Non-pigmented ciliary epithelial cell (primary cell): ENCODE measurements around the gene DNAH3.
"Not testable (repeated sequence)": the region's sequence is repeated elsewhere in the genome, so short reads cannot be mapped to it uniquely, and the experiment has no call there.

Experiments used
- DNase-seq: peaks from one replicate; pipeline ENCODE4 v3.0.0-alpha.2; 2010; ENCODE audit warnings: low read depth

Gene DNAH3

GRCh38 chr16:21120976-21121520 is 29.6 kb downstream of the DNAH3 start:
- DNase-seq = no peak

DNA sequence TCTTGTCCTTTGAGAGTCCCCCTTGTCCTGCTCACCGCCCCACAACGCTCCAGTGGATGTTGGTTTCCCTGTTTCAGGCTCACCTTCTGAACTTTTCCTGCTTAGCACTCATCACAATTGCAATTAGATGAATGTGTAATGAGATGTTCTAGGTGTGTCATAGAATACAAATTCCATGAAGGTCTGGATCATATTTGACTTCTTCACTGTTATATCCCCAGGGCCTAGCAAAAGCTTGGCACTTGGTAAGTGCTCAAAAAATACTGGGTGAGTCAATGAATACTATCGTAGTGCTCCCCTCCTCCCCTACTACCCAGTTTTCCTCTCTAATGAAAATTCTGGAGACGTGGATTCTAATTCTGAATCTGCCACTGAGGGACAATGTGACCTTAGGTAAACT is 33.1 kb downstream of the DNAH3 start:
- no peak for DNase-seq

DNA sequence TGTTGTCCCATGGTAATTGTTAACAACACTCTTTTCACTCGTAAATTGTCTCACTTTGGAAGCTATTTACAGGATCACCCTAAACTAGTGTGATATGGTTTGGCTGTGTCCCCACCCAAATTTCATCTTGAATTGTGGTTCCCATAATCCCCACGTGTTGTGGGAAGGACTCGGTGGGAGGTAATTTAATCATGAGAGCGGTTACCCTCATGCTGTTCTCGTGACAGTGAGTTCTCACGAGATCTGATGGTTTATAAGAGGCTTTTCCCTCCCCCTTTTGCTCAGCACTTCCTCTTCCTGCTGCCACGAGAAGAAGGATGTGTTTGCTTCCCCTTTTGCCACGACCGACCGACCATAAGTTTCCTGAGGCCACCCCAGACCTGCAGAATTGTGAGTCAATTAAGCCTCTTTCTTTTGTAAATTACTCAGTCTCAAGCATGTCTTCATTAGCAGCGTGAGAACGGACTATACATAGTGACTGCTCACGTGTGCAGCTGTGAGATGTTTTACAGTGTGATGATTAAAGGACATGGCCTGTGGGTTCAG is 34.4 kb downstream of the DNAH3 start:
- DNase-seq = no peak

- DNase-seq = not testable (repeated sequence)
These were observed 35.1 kb downstream of the DNAH3 start for GRCh38 chr16:21115551-21115950.

DNA sequence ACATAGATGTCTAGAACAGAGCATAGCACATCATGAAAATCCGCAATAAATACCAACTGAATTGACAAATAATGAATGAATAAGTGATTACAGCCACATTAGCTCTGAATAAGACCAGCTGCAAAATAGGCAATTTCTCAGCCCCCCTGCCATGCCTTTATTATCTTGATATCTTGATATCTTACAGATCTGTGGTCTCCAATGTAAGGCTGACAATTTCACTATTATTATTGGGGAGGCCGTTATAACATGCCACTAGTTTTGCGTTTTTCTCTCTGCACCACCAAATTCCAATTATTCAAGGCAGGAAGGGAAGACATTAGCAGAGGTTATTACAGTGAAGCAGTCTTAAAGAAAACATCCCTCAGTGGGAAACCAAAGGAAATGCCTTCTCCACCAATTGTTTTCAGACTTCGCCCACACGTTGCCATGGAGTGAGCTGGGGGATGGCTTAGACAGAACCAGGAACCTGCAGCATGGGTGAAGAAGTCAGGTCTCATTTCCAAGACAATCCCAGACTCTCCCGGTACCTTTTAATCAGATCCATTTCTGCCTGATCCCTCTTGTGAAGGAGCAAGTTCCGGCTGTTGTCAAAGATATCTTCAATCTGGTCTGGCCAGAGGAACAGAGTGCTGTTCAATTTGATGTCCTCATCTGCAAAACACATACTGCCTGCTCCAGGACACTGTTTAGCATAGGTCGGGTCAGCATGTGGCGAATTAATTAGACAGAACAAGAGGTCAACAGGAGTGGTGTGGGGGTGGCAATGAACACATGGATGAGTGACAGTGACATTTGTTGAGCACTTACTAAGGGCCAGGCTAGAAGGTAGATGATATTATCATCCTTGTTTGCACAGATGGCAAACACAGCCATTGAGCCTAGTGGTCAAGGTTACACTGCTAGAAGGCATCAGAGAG is 46.4 kb downstream of the DNAH3 start:
- DNase-seq = no peak

DNA sequence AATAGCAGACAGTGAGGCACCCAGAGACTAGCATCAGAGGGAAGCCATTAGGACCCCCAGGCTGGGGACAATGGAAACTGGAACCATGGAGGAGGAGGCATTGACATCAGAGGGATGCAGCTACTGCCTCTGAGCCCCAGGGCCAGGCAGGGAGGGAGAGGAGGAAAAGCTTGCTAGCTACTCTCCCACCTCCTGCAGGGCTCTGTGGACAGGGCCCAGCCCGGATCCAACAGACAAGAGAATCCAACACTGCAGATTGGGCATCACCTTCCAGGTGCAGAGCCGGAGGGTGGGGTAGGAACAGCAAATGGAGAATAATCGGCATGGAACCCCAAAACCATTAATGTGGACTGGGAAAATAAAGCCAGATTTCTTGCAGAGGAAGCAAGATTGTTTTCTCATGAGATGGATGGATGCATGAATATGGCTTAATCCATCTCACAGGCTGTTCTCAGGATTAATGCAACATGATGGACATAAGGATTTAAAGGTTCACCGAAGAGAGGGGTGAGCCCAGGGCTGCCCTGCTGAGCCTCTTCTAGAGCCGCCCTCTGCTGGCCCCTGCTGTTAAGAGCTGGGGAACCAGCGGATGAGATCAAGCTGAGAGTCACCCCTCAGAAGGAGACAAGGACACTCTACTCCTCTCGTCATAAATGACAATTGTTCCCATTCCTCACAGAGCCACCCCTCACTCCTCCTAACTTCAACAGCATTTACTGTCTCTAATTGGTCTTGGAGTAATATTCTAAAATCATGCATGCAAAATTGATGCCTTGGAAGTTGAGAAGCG is 48.8 kb downstream of the DNAH3 start:
- DNase-seq = no peak

GRCh38 chr16:21100447-21100846 is 50.2 kb downstream of the DNAH3 start:
- DNase-seq = no peak

GRCh38 chr16:21097151-21097550 is 53.5 kb downstream of the DNAH3 start:
- DNase-seq = peak; percentile 70

GRCh38 chr16:21094719-21095118 is 55.9 kb downstream of the DNAH3 start:
- DNase-seq = not testable (repeated sequence)

GRCh38 chr16:21092951-21093350 is 57.7 kb downstream of the DNAH3 start:
- DNase-seq = no peak

DNA sequence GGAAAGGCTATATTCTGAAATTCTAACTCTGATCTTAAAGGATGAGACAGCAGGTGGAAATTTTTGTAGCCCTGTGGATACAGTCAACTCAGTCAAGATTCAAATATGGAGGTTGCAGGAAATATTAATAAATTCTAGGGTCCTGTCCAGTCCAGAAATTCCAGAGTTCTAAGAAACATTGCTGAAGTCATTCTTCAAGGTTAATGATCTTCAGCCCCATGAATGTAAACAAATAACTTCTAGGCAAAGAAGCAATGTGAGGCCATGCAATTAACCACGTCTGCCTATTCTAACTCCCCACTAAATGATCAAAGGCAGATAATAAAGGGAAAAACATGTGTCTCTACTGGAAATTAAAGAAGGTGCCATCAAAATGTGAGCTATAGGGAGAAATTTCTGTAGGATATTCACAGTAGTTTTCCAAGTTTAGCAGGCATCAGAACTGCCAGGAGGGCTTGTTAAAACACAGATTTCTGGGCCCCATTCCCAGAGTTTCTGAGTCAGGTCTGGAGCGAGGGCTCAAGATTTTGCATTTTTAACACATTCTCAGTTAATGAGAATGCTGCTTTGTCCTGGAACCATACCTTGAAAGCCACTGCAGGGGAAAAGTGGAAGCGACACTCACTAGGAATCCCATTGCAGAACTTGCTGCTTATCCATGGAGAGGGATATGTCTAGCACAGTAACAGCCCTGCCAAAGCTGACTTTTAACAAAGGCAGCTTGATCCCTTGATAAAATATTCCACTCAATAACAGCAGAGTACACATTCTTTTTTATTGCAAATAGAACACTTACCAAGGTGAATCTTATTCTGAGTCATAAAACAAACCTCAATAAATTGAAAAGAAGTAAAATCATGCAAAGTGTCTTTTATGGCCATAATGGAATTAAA is 61.8 kb downstream of the DNAH3 start:
- no peak for DNase-seq

- no peak for DNase-seq
These were observed 62.5 kb downstream of the DNAH3 start for GRCh38 chr16:21088143-21088542.

DNA sequence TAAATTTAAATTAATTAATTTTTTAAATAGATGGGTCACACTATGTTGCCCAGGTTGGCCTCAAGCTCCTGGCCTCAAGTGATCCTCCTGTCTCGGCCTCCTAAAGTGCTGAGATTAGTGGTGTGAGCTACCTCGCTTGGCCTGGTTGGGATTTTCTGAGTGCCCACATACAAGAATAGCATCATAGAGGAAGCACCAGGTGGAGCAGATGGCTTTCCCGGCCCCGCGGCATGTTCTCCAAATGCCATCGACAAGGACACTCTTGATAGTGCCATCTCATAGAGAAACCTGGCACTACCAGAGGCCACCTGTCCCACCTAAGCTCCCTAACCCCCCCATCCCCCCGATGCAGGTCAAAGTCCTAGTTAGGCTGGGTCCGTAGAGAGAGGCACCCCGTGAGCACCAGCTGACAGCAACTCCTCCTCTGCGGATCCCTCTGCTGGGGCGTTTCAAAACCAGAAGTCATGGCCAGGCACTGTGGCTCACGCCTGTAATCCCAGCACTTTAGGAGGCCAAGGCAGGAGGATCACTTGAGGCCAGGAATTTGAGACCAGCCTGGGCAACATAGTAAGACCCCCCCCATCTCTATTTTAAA is 65.9 kb downstream of the DNAH3 start:
- no peak for DNase-seq

GRCh38 chr16:21083729-21084268 is 66.8 kb downstream of the DNAH3 start:
- DNase-seq = no peak

- DNase-seq = no peak
These were observed 69.3 kb downstream of the DNAH3 start for GRCh38 chr16:21081329-21081728.

- DNase-seq = no peak
These were observed 72.1 kb downstream of the DNAH3 start for GRCh38 chr16:21078563-21078962.

- no peak for DNase-seq
These were observed 74.3 kb downstream of the DNAH3 start for GRCh38 chr16:21076186-21076883.

- no peak for DNase-seq
These were observed 75.4 kb downstream of the DNAH3 start for GRCh38 chr16:21075252-21075651.

- DNase-seq = no peak
These were observed 77.7 kb downstream of the DNAH3 start for GRCh38 chr16:21072976-21073375.

DNA sequence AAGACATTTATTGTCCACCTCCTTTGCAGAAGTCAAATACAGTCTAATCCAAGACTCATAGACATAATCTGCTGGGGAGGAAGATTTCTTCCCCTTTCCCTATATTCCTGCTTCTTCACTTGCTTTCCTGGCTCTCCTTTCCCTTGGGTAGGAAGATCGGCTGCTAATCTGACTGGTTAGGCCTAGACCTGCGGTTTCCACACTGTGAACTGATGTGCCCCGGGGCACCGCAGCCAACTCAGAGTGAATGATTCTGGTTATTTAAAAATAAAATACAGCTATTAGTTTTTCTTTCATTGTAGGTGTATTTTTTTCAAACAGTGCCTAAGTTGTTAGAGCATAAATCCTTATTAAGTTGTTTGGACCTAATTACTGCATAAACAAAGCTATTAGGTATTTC is 78.9 kb downstream of the DNAH3 start:
- no peak for DNase-seq
